Measurements from ENCODE around the gene GNB4.

Gene GNB4

DNA sequence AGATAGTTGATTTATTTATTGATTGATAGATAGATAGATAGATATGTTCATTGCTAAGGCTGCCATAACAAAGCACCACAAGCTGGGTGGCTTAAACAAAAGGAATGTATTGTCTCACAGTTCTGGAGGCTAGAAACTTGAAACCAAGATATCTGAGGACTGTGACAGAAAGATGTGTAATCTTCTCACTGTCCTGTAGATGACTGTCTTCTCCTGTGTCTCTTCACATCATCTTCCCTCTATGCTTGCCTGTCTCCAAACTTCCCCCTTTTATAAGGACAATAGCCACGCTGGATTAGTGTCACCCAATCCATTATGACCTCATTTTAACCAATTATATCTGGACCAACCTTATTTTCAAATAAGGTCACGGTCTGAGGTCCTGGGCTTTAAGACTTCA lies 40.9 kb downstream of the GNB4 start:
- no peak overlapping the region for H3K27ac ChIP-seq (ENCODE audit: low read length)
- no peaks in the 10 kb centered on the region for H3K9me3 ChIP-seq (ENCODE audit: control insufficient read depth, low read depth, low read length)
- no peak overlapping the region for H3K4me3 ChIP-seq (ENCODE audit: low read length)
- H3K36me3 ChIP-seq (ENCODE audit: control insufficient read depth, low read depth, low read length) = no peaks in the 10 kb centered on the region
- H3K27me3 ChIP-seq (ENCODE audit: control insufficient read depth, insufficient read depth, low read length) = no peaks in the 10 kb centered on the region
- H3K9ac ChIP-seq (ENCODE audit: low read length) = no peak overlapping the region
- H3K4me1 ChIP-seq (ENCODE audit: control insufficient read depth, low read depth, low read length) = peaks cover 4% of the 10 kb centered on the region

DNA sequence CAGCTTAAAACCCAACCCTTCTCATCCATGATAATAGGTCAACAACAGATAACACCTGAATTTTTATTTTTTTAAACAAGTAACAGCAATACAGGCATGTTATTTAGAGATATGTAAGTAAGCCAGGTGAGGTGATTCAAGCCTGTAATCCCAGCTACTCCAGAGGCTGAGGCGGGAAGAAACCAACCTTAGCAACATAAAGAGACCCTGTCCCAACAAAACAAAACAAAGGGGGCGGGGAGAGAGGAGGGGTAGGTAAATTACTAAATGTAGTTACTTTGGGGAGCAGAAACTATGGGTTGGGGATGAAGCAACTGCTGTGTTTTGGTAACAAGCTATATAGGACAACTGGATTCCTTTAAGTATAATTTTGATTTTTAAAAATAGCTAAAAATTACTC lies 47.0 kb downstream of the GNB4 start:
- H3K9me3 ChIP-seq (ENCODE audit: control insufficient read depth, low read depth, low read length) = no peaks in the 10 kb centered on the region
- no peak overlapping the region for H3K9ac ChIP-seq (ENCODE audit: low read length)
- H3K27me3 ChIP-seq (ENCODE audit: control insufficient read depth, insufficient read depth, low read length) = no peaks in the 10 kb centered on the region
- H3K4me1 ChIP-seq (ENCODE audit: control insufficient read depth, low read depth, low read length) = peaks cover 24% of the 10 kb centered on the region
- no peak overlapping the region for H3K27ac ChIP-seq (ENCODE audit: low read length)
- H3K4me3 ChIP-seq (ENCODE audit: low read length) = no peak overlapping the region
- peaks cover 2% of the 10 kb centered on the region for H3K36me3 ChIP-seq (ENCODE audit: control insufficient read depth, low read depth, low read length)

DNA sequence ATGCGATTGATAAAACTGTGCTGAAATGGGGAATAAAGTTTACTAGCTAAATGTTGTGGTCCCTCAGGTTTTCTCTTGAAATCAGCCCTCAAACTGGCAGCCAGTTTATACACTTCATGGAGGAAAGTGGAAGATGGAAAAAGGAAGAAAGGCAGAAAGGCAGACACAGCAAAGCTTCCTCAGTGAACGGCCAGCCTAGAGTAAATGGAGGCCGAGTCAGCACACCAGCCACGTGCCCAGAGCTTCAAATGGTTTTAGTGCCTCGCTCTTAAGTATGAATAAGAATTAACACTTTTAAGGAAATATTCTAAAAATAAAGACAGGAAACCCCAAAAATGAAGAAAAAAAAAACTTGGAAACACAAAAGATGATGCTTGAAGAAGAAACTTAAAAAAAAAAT lies 48.3 kb downstream of the GNB4 start:
- Histone ChIP-seq H3K4me3 (ENCODE audit: low read length) (no peak overlapping the region), H3K9me3 (ENCODE audit: control insufficient read depth, low read depth, low read length) (no peaks in the 10 kb centered on the region), H3K9ac (ENCODE audit: low read length) (no peak overlapping the region), H3K4me1 (ENCODE audit: control insufficient read depth, low read depth, low read length) (peaks cover 24% of the 10 kb centered on the region), H3K27me3 (ENCODE audit: control insufficient read depth, insufficient read depth, low read length) (no peaks in the 10 kb centered on the region), H3K36me3 (ENCODE audit: control insufficient read depth, low read depth, low read length) (peaks cover 2% of the 10 kb centered on the region), H3K27ac (ENCODE audit: low read length) (no peak overlapping the region)

DNA sequence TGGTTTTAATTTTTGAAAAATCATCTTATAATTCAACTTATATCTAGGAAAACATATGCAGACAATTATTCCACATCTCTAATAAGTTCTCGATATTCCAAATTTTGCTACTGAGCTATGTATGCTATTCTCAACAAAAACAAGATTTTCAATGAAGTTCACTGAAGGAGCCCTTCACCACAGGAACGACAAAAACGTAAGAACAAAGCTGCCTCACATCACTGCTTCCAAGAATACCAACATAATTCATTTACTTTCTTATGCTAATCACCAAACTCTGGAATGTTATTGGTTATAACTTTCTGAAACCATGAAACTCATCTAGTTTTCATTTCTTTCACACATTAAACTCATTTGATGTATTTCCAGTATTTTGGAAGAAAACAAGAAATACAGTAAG lies 49.7 kb downstream of the GNB4 start:
- Histone ChIP-seq H3K4me3 (ENCODE audit: low read length) (no peak overlapping the region), H3K9me3 (ENCODE audit: control insufficient read depth, low read depth, low read length) (no peaks in the 10 kb centered on the region), H3K36me3 (ENCODE audit: control insufficient read depth, low read depth, low read length) (peaks cover 2% of the 10 kb centered on the region), H3K9ac (ENCODE audit: low read length) (no peak overlapping the region), H3K4me1 (ENCODE audit: control insufficient read depth, low read depth, low read length) (peaks cover 24% of the 10 kb centered on the region), H3K27me3 (ENCODE audit: control insufficient read depth, insufficient read depth, low read length) (no peaks in the 10 kb centered on the region), H3K27ac (ENCODE audit: low read length) (no peak overlapping the region)

DNA sequence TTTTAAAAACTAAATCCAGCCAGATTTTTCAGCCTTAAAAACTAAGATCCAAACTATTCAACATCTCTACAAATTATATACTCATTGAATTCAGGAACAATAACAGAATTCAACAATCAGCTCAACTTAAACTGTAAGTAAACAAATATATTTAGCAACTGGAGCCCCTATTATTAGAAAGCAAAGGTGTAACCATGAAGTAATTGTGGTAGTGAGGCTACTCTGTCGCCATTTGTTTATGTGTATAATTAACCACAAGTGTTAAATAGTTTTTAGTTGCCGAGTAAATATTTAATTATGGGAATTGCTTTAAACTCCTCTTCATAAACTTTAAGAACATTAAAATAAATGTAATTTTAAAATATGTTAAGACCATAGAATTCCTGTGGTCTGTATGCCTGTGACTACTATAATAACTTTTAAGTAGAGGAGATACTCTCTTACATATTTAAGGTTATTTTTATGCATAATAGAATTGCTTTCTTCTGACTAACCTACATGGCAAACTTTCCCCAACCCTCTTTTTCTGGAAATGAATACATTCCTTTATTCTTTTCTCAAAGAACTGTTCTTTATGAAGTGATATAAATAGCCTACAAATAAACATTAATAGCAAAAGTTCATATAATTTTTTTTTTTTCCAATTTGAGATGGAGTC lies 52.6 kb downstream of the GNB4 start:
- Histone ChIP-seq H3K27me3 (ENCODE audit: control insufficient read depth, insufficient read depth, low read length) (no peaks in the 10 kb centered on the region), H3K36me3 (ENCODE audit: control insufficient read depth, low read depth, low read length) (peaks cover 7% of the 10 kb centered on the region), H3K27ac (ENCODE audit: low read length) (no peak overlapping the region)

DNA sequence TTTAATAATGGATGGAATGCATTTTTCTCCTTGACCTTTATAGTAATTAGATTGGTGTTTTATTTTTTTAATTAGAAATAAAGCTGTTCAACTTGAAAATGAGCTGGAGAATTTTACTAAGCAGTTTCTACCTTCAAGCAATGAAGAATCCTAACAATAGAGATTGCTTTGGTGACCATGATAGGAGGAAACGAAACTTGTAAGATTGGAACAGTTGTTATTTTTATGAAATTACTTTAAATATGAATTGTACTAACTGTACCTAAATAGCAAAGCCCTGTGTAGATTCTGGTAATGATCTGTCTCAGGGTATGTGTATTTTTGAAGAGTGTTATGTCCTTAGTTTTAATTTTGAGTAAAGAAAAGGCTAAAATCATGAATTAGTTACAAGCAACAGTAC lies 59.4 kb downstream of the GNB4 start:
- Histone ChIP-seq H3K9me3 (ENCODE audit: control insufficient read depth, low read depth, low read length) (no peaks in the 10 kb centered on the region), H3K27ac (ENCODE audit: low read length) (no peak overlapping the region), H3K9ac (ENCODE audit: low read length) (no peak overlapping the region), H3K27me3 (ENCODE audit: control insufficient read depth, insufficient read depth, low read length) (no peaks in the 10 kb centered on the region), H3K4me3 (ENCODE audit: low read length) (no peak overlapping the region), H3K4me1 (ENCODE audit: control insufficient read depth, low read depth, low read length) (no peaks in the 10 kb centered on the region), H3K36me3 (ENCODE audit: control insufficient read depth, low read depth, low read length) (peaks cover 17% of the 10 kb centered on the region)

More for the DNA sequence above, 52.6 kb downstream of the GNB4 start:
- Histone ChIP-seq H3K9me3 (ENCODE audit: control insufficient read depth, low read depth, low read length) (no peaks in the 10 kb centered on the region), H3K9ac (ENCODE audit: low read length) (no peak overlapping the region), H3K4me3 (ENCODE audit: low read length) (no peak overlapping the region), H3K4me1 (ENCODE audit: control insufficient read depth, low read depth, low read length) (peaks cover 18% of the 10 kb centered on the region)

DNA sequence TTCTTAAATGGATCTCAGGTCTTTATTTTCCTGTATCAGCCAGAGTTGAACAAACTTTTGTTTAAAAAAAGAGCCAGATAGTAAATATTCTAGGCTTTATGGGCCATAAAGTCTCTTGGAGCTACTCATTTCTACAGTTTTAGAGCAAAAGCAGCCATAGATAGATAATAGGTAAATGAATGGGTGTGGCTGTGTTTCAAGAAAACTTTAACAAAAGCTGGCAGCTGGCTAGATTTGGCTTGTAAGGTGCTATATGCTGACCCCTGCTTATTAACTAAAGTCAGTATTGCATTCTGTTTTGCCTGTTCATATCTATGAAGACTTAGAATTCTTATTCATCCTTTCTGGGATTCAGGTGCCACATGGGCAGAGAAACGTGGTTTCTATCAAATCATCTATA lies 74.8 kb downstream of the GNB4 start:
- Histone ChIP-seq H3K27me3 (ENCODE audit: control insufficient read depth, insufficient read depth, low read length) (no peaks in the 10 kb centered on the region), H3K9ac (ENCODE audit: low read length) (no peak overlapping the region), H3K4me3 (ENCODE audit: low read length) (no peak overlapping the region), H3K9me3 (ENCODE audit: control insufficient read depth, low read depth, low read length) (no peaks in the 10 kb centered on the region), H3K4me1 (ENCODE audit: control insufficient read depth, low read depth, low read length) (no peaks in the 10 kb centered on the region), H3K27ac (ENCODE audit: low read length) (no peak overlapping the region), H3K36me3 (ENCODE audit: control insufficient read depth, low read depth, low read length) (peaks cover 20% of the 10 kb centered on the region)

DNA sequence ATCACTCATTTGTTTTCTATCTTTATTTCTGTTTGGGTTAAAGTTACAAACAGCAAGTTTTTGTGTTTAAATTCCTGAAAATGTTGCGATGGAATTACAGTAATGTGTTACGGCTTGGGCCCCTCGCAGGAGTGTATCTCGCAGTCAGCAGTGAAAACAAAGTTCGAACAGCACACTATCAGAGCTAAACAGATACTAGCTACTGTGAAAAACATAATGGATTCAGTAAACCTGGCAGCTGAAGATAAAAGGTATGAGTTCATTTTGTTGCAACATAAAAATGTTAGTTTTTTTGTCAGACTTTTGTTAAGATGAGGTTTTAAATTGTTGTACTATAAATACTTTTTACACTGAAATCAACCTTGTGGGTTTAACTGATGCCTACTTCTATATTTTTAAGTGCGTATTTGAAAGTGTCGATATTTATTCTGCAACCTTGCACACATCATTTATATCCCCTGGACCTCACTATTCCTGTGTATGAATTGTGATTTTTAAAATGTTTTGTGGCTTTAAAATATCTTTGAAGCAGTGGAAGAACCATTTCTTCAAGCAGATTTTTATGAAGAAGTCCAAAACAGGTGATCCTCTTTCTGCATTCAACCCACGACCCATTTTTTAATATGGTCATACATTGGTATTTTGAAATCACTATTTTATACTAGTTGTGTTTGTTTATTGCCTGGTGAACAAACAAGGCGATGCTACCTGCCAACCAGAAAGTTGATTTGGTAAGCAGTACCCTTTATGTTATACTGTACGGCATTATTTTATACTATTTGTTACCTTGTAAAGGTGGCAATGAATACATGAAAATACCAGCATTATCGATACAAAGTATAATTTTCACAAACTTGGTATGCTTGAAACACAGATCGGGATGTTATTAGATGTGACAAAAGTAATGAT lies 75.9 kb downstream of the GNB4 start:
- Histone ChIP-seq H3K36me3 (ENCODE audit: control insufficient read depth, low read depth, low read length) (peaks cover 16% of the 10 kb centered on the region), H3K27me3 (ENCODE audit: control insufficient read depth, insufficient read depth, low read length) (no peaks in the 10 kb centered on the region), H3K27ac (ENCODE audit: low read length) (no peak overlapping the region), H3K4me1 (ENCODE audit: control insufficient read depth, low read depth, low read length) (no peaks in the 10 kb centered on the region), H3K9me3 (ENCODE audit: control insufficient read depth, low read depth, low read length) (no peaks in the 10 kb centered on the region), H3K9ac (ENCODE audit: low read length) (no peak overlapping the region), H3K4me3 (ENCODE audit: low read length) (no peak overlapping the region)

DNA sequence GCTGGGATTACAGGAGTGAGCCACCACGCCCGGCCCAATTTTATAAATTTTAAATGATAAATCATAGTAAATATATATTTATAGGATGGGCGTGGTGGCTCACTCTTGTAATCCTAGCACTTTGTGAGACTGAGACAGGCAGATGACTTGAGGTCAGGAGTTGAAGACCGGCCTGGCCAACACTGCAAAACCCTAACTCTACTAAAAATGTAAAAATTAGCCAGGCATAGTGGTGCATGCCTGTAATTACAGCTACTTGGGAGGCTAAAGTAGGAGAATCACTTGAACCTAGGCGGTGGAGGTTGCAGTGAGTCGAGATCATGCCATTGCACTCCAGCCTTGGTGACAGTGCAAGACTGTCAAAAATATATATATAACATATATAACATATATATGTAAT lies 77.3 kb downstream of the GNB4 start:
- Histone ChIP-seq H3K36me3 (ENCODE audit: control insufficient read depth, low read depth, low read length) (peaks cover 16% of the 10 kb centered on the region), H3K27ac (ENCODE audit: low read length) (no peak overlapping the region), H3K4me3 (ENCODE audit: low read length) (no peak overlapping the region), H3K9ac (ENCODE audit: low read length) (no peak overlapping the region), H3K4me1 (ENCODE audit: control insufficient read depth, low read depth, low read length) (no peaks in the 10 kb centered on the region), H3K9me3 (ENCODE audit: control insufficient read depth, low read depth, low read length) (no peaks in the 10 kb centered on the region), H3K27me3 (ENCODE audit: control insufficient read depth, insufficient read depth, low read length) (no peaks in the 10 kb centered on the region)

DNA sequence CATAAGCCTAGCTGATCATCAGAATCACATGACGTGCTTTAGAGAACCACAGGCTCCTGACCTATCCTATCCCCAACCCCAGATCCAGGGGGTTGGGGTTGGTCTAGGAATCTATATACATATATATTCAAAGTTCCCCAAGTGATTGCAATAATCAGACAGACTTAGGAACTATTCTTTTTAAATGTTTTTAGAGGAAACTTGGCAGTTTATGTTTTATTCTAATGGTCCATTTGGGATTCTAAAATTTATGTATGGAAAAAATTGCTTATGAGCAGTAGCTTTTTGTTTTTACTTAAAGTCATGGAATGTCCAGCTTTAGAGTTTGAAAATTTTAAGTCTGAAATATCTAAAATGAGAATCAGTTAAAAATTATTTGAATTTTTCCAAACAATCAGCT lies 81.6 kb downstream of the GNB4 start:
- no peaks in the 10 kb centered on the region for H3K9me3 ChIP-seq (ENCODE audit: control insufficient read depth, low read depth, low read length)
- H3K36me3 ChIP-seq (ENCODE audit: control insufficient read depth, low read depth, low read length) = peaks cover 26% of the 10 kb centered on the region
- H3K9ac ChIP-seq (ENCODE audit: low read length) = no peak overlapping the region
- H3K27ac ChIP-seq (ENCODE audit: low read length) = no peak overlapping the region
- no peaks in the 10 kb centered on the region for H3K4me1 ChIP-seq (ENCODE audit: control insufficient read depth, low read depth, low read length)
- H3K4me3 ChIP-seq (ENCODE audit: low read length) = no peak overlapping the region
- H3K27me3 ChIP-seq (ENCODE audit: control insufficient read depth, insufficient read depth, low read length) = no peaks in the 10 kb centered on the region

DNA sequence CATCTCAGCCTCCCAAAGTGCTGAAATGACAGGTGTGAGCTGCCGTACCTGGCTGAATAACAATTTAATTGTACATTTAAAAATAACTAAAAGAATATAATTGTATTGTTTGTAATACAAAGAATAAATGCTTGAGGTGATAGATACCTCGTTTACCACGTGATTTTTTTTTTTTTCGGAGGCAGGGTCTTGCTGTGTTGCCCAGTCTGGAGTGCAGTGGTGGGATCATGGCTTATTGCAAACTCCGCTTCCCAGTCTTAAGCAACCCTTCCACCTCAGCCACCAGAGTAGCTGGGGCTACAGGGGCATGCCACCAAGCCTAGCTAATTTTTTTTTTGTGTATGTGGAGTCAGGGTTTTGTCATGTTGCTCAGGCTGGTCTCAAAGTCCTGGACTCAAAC lies 87.9 kb downstream of the GNB4 start:
- Histone ChIP-seq H3K9ac (ENCODE audit: low read length) (no peak overlapping the region), H3K4me1 (ENCODE audit: control insufficient read depth, low read depth, low read length) (no peaks in the 10 kb centered on the region), H3K27ac (ENCODE audit: low read length) (no peak overlapping the region), H3K27me3 (ENCODE audit: control insufficient read depth, insufficient read depth, low read length) (no peaks in the 10 kb centered on the region), H3K4me3 (ENCODE audit: low read length) (no peak overlapping the region), H3K36me3 (ENCODE audit: control insufficient read depth, low read depth, low read length) (peaks cover 30% of the 10 kb centered on the region), H3K9me3 (ENCODE audit: control insufficient read depth, low read depth, low read length) (no peaks in the 10 kb centered on the region)

DNA sequence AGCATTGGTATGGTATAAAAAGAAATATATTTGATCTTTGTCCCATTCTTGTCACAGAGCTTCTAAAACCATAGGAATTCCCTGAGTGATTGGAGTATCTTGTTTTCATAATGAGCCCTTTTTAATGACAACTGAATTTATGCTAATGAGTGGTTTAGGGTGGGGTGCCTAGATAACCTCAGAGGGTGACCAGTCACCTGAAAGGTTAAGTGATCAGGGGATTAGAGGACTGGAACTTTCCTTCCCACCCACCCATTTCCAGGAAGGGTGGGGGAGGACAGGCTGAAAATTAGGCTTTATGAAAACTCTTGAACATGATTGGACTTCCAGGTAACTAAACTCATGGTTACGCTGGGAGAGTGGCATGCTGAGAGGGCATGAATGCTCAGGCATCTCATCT lies 95.3 kb downstream of the GNB4 start:
- Histone ChIP-seq H3K27ac (ENCODE audit: low read length) (no peak overlapping the region), H3K4me1 (ENCODE audit: control insufficient read depth, low read depth, low read length) (no peaks in the 10 kb centered on the region), H3K9me3 (ENCODE audit: control insufficient read depth, low read depth, low read length) (no peaks in the 10 kb centered on the region), H3K4me3 (ENCODE audit: low read length) (no peak overlapping the region), H3K9ac (ENCODE audit: low read length) (no peak overlapping the region), H3K36me3 (ENCODE audit: control insufficient read depth, low read depth, low read length) (peaks cover 41% of the 10 kb centered on the region), H3K27me3 (ENCODE audit: control insufficient read depth, insufficient read depth, low read length) (no peaks in the 10 kb centered on the region)
